GM06990 (cell line): ENCODE results near the gene MAP4K1.

Experiments used
- DNase-seq: peaks from one replicate; pipeline ENCODE4 v3.0.0-alpha.2; 2011; ENCODE audit not compliant: insufficient read length; ENCODE audit errors: extremely low read depth
- H3K27me3 ChIP-seq: replicated peaks from 2 replicates; pipeline ENCODE4 v1.6.0; 2011; ENCODE audit warnings: low read length; ENCODE audit not compliant: control insufficient read depth, insufficient read depth
- H3K36me3 ChIP-seq: 2 replicates; pipeline ENCODE4 v1.5.1; 2011; ENCODE audit warnings: low read length; ENCODE audit not compliant: control insufficient read depth, insufficient read depth
- H3K4me3 ChIP-seq: replicated peaks from 2 replicates; pipeline ENCODE4 v1.5.1; 2011; ENCODE audit warnings: low read depth, mild to moderate bottlenecking, control low read depth, low read length
- TF ChIP-seq, protein P1 (sequence below): IDR thresholded peaks from 2 replicates; pipeline ENCODE4 v1.5.1; 2011; ENCODE audit warnings: low read length, control low read depth, mild to moderate bottlenecking, inconsistent platforms; ENCODE audit not compliant: insufficient read depth, poor library complexity, severe bottlenecking

Gene MAP4K1

DNA sequence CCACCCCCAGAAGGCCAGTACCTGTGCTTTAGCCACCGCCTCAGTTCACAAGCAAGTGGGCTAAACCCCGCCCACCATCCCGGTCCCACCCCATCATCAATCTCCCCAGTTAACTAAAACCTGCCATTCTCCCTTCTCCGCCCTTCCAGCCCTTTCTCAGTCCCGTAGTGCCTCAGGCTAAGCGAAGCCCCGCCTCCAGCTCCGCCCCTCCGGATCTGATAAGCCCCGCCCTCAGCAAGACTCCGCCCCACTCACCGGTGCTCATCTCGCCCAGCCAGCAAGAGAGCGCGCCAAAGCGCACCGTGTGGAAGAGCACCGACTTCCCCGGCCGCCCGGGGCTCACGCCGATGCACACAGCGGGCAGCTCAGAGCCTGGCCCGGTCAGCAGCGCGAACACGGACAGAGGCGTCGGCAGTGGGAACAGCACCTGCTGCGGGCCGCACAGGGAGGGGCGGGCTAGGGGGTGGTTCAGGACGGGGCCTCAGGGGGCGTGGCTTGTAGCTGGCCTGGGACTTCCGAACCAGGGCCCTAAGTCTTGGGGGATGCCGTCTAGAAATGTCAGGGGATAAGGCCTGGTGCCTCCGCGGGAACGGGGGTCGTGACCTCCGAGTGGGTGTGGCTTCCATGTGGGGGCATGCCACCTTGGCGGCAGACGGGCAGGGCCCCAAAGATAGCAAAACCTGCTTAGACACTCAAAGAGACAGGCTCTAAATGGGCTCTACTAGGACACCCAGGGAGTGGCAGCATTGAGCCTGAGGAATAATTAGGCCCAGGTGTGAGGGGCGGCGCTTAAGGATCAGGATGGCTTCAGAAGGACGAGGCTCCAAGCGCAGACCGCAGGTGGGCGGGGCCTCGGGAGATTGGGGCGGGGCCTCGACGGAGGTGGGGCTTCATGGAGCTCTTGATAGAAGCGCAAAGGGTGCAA lies 21.4 kb downstream of the MAP4K1 start:
- no peaks in the 10 kb centered on the region for H3K27me3 ChIP-seq
- no peak for DNase-seq
- TF ChIP-seq, protein P1, sequence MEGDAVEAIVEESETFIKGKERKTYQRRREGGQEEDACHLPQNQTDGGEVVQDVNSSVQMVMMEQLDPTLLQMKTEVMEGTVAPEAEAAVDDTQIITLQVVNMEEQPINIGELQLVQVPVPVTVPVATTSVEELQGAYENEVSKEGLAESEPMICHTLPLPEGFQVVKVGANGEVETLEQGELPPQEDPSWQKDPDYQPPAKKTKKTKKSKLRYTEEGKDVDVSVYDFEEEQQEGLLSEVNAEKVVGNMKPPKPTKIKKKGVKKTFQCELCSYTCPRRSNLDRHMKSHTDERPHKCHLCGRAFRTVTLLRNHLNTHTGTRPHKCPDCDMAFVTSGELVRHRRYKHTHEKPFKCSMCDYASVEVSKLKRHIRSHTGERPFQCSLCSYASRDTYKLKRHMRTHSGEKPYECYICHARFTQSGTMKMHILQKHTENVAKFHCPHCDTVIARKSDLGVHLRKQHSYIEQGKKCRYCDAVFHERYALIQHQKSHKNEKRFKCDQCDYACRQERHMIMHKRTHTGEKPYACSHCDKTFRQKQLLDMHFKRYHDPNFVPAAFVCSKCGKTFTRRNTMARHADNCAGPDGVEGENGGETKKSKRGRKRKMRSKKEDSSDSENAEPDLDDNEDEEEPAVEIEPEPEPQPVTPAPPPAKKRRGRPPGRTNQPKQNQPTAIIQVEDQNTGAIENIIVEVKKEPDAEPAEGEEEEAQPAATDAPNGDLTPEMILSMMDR, result no peak
- peaks cover 37% of the 10 kb centered on the region for H3K36me3 ChIP-seq
- no peak overlapping the region for H3K4me3 ChIP-seq

DNA sequence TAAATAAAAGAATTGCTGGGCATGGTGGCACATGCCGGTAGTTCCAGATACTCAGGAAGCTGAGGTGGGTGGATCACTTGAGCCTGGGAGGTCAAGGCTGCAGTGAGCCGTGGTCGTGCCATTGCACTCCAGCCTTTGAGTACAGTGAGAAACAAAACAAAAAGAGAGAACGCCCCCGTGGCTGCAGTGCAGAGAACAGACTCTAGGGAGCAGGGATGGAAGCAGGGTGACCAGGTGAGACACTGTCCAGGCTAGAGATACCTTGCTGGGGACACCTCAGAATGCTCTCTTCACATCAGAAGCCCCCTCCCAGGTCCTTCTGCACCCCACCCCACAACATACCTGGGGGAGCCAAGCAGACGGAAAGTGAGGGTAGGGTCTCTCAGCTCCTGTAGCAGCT lies 24.8 kb downstream of the MAP4K1 start:
- Histone ChIP-seq H3K27me3 (no peaks in the 10 kb centered on the region), H3K4me3 (no peak overlapping the region), H3K36me3 (peaks cover 32% of the 10 kb centered on the region)
- no peak for DNase-seq
- TF ChIP-seq, protein P1, result no peak

DNA sequence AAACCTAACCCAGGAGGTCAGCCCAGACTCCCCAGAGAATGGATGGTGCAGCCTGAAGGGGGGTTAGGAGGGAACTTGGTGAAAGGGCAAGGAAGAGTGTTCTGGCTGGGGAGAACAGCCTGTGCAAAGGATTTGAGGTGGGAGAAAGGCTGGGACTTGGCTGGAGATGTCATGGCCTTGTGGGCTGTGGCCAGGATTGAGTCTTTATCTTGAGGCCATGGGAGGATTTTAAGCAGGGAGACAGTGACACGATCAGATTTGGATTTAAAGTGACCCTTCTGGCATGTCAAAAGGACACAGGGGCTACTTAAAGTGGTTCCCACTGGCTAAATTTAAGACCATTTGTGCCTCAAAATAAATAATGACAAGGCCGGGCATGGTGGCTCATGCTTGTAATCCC lies 29.7 kb downstream of the MAP4K1 start:
- H3K4me3 ChIP-seq, result no peak overlapping the region
- H3K36me3 ChIP-seq, result peaks cover 13% of the 10 kb centered on the region
- no peak for DNase-seq
- H3K27me3 ChIP-seq, result no peaks in the 10 kb centered on the region
- TF ChIP-seq, protein P1, result no peak

DNA sequence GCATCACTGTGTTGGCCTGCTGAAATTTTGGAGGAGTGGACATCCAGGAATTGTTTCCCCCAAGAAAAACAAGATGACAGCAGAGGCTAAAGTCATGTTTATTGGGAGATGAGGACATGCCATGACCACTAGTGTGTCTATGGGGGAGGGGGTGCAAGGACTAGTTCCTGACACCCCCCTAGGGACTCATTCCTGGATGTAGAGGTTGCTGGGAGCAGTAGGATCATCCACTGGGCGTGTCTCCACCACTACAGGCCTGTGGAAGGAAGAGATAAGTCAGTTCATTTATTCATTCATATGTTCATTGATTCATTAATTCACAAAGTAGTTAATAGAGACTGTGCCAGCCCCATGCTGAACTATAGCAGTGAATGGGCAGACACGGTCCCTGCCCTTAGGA lies 30.2 kb downstream of the MAP4K1 start:
- Histone ChIP-seq H3K36me3 (peaks cover 11% of the 10 kb centered on the region), H3K4me3 (no peak overlapping the region), H3K27me3 (no peaks in the 10 kb centered on the region)
- DNase-seq, result no peak
- TF ChIP-seq, protein P1, result no peak

DNA sequence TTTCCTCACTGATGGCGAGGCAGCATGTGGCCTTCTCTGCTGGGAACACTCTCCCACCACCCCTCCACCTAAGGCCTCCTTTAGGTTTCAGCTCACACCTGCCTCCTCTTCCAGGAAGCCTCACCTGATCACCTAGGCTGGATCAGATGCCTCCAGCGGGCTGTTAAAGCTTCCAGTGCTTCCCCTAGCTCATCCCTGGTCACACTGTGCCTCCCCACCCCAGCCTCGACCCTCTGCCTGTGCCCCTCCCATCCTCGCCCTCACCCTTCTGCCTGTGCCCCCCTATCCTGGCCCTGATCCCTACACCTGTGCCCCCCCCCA lies 33.8 kb downstream of the MAP4K1 start:
- Histone ChIP-seq H3K27me3 (no peaks in the 10 kb centered on the region), H3K36me3 (peaks cover 6% of the 10 kb centered on the region), H3K4me3 (no peak overlapping the region)
- no peak for DNase-seq
- TF ChIP-seq, protein P1, result no peak
